Kidney capillary endothelial cell (primary cell): ENCODE data around the gene CDC42EP3.

ENCODE experiments used
- DNase-seq: peaks from one replicate; pipeline ENCODE4 v3.0.0-alpha.2; 2018; ENCODE audit warnings: low spot score

Gene CDC42EP3

GRCh38 chr2:37656512-37657423 lies 14.7 kb downstream of the CDC42EP3 start:
- peak; percentile 94 for DNase-seq

GRCh38 chr2:37654932-37655841 lies 16.3 kb downstream of the CDC42EP3 start:
- DNase-seq: no peak

- DNase-seq: no peak
These were observed 17.0 kb downstream of the CDC42EP3 start for GRCh38 chr2:37654419-37654818.

- DNase-seq: no peak
These were observed 17.6 kb downstream of the CDC42EP3 start for GRCh38 chr2:37653805-37654378.

GRCh38 chr2:37653093-37653492 lies 18.3 kb downstream of the CDC42EP3 start:
- no peak for DNase-seq

- DNase-seq: no peak
These were observed 19.2 kb downstream of the CDC42EP3 start for GRCh38 chr2:37652199-37652640.

GRCh38 chr2:37650548-37651093 lies 20.8 kb downstream of the CDC42EP3 start:
- DNase-seq: no peak

- DNase-seq: no peak
These were observed 21.9 kb downstream of the CDC42EP3 start for GRCh38 chr2:37649518-37649917.

GRCh38 chr2:37648331-37649011 lies 23.0 kb downstream of the CDC42EP3 start:
- DNase-seq: peak; percentile 88

GRCh38 chr2:37647971-37648330 lies 23.5 kb downstream of the CDC42EP3 start:
- DNase-seq: no peak

- DNase-seq: no peak
These were observed 25.6 kb downstream of the CDC42EP3 start for GRCh38 chr2:37645836-37646235.

- peak; percentile 86 for DNase-seq
These were observed 26.1 kb downstream of the CDC42EP3 start for GRCh38 chr2:37645362-37645761.

GRCh38 chr2:37644191-37644590 lies 27.3 kb downstream of the CDC42EP3 start:
- no peak for DNase-seq

GRCh38 chr2:37643730-37644078 lies 27.7 kb downstream of the CDC42EP3 start:
- no peak for DNase-seq

- no peak for DNase-seq
These were observed 28.3 kb downstream of the CDC42EP3 start for GRCh38 chr2:37642907-37643729.

- DNase-seq: no peak
These were observed 29.8 kb downstream of the CDC42EP3 start for GRCh38 chr2:37641582-37642171.

GRCh38 chr2:37639631-37640030 lies 31.8 kb downstream of the CDC42EP3 start:
- no peak for DNase-seq

GRCh38 chr2:37638973-37639372 lies 32.5 kb downstream of the CDC42EP3 start:
- DNase-seq: no peak

GRCh38 chr2:37637985-37638384 lies 33.5 kb downstream of the CDC42EP3 start:
- DNase-seq: no peak

GRCh38 chr2:37637190-37637860 lies 34.1 kb downstream of the CDC42EP3 start:
- no peak for DNase-seq
